Ovary (tissue), 3 donors: ENCODE results near the gene RAB13.

Source experiments
- EP300 ChIP-seq: sonication (generic); formaldehyde crosslinking; IDR thresholded peaks from one replicate; pipeline ENCODE4 v1.6.1; 2017; ENCODE audit warnings: antibody characterized with exemption
- POLR2A ChIP-seq: fragments of 450-650 bp; IDR thresholded peaks from one replicate; pipeline ENCODE4 v1.6.1; 2017; ENCODE audit warnings: antibody characterized with exemption, mild to moderate bottlenecking, moderate library complexity
- TF ChIP-seq, protein P1 (sequence below), 3 donors: fragments of 450-650 bp in 2 of 3; fragments of 200-600 bp in 1 of 3; IDR thresholded peaks; one replicate each; pipeline versions ENCODE4 v1.5.1 to v1.8.0; 2016 to 2022; ENCODE audit warnings: antibody characterized with exemption in 3 of 3, mild to moderate bottlenecking in 1 of 3
- donor health status: DM: no; HTN: no; CAD: no.

DNA sequence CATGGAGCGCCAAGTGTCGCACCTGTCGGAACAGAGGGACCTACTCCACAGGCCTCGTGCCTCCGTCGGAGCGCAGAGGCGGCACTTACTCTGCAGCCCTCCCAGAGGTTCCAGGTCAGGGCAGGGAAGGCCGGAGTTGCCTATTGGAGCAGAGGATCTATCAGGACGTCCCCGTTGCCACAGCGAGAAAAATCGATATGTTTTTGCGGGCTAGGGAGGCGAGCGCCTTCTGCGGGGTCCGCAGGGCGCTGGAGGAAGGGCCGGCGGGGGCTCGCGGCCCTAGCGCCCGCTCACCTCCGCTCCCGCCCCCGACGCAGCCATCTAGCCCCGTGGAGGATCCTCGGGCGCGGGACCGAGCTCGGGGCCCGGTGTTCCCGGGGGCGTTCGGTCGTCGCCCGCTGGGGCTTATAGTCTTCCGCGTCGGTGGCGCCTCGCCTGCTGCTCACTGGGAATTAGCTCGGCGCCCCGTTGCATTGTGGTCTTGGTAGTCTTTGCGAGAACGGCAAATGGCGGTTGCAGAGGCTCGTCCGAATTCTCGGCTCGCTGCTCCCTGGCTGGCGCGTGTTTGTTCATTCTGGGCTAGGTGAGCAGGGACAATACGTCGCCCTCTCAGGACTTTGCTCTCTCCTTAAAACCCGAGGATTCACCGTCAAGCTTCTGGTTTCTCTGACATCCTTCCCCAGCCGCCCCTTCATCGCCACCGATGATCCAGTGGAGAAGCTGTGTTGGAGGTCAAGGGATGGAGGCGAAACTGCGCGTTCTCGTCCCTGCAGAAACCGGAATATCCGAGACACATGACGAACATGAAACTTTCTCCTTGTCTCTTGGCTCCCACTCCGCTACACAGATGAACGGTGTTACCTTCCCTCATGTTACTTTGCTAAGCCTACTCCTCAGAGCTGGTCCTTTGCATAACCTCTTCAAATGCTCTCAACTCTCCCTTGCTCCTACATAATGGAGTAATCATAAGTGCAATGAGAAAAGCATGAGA is 8.6 kb downstream of the RAB13 start, which contains the start of gene JTB:
- TF ChIP-seq EP300 = no peak
- peak; percentile 87 for TF ChIP-seq POLR2A
- TF ChIP-seq, protein P1, sequence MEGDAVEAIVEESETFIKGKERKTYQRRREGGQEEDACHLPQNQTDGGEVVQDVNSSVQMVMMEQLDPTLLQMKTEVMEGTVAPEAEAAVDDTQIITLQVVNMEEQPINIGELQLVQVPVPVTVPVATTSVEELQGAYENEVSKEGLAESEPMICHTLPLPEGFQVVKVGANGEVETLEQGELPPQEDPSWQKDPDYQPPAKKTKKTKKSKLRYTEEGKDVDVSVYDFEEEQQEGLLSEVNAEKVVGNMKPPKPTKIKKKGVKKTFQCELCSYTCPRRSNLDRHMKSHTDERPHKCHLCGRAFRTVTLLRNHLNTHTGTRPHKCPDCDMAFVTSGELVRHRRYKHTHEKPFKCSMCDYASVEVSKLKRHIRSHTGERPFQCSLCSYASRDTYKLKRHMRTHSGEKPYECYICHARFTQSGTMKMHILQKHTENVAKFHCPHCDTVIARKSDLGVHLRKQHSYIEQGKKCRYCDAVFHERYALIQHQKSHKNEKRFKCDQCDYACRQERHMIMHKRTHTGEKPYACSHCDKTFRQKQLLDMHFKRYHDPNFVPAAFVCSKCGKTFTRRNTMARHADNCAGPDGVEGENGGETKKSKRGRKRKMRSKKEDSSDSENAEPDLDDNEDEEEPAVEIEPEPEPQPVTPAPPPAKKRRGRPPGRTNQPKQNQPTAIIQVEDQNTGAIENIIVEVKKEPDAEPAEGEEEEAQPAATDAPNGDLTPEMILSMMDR (IDR thresholded peaks at IDR 0.05) = no peak
